NCI-H774 (cell line): Measurements from ENCODE around the gene FAM222B.
A peak's percentile ranks its signal among the peaks of the same experiment; 100 is the strongest.
"Not testable (repeated sequence)": the region's sequence is repeated elsewhere in the genome, so short reads cannot be mapped to it uniquely, and the experiment has no call there.

ENCODE experiments used
- DNase-seq: peaks from one replicate; lab custom pipeline; 2025; lab: John Stamatoyannopoulos, UW

FAM222B gene

GRCh38 chr17:28744972-28745785 lies 97.4 kb downstream of the FAM222B start:
- peak; percentile 22 for DNase-seq

- peak; percentile 42 for DNase-seq
Observed at GRCh38 chr17:28744104-28744971, 98.3 kb downstream of the FAM222B start.

GRCh38 chr17:28743243-28744103 lies 99.1 kb downstream of the FAM222B start, which contains the start of gene TRAF4:
Gene TRAF4, plus strand, starts transcription at chr17:28744011. Its CDS starts 102 bp downstream, at chr17:28744113.
- peak; percentile 83 for DNase-seq

GRCh38 chr17:28741358-28742349 lies 100.9 kb downstream of the FAM222B start:
- DNase-seq, result no peak

GRCh38 chr17:28740406-28741357 lies 101.9 kb downstream of the FAM222B start:
- DNase-seq, result no peak

GRCh38 chr17:28738680-28739384 lies 103.8 kb downstream of the FAM222B start:
- DNase-seq, result no peak

GRCh38 chr17:28737770-28738679 lies 104.6 kb downstream of the FAM222B start:
- DNase-seq, result no peak

GRCh38 chr17:28737316-28737715 lies 105.3 kb downstream of the FAM222B start:
- DNase-seq, result no peak

GRCh38 chr17:28735913-28736769 lies 106.4 kb downstream of the FAM222B start:
- not testable (repeated sequence) for DNase-seq

- DNase-seq, result no peak
Observed at GRCh38 chr17:28735242-28735722, 107.3 kb downstream of the FAM222B start.

GRCh38 chr17:28734712-28735241 lies 107.8 kb downstream of the FAM222B start:
- no peak for DNase-seq

- DNase-seq, result no peak
Observed at GRCh38 chr17:28733346-28733745, 109.2 kb downstream of the FAM222B start.

GRCh38 chr17:28729950-28730330 lies 112.7 kb downstream of the FAM222B start:
- DNase-seq, result no peak

- peak; percentile 96 for DNase-seq
Observed at GRCh38 chr17:28728364-28729200, 114.0 kb downstream of the FAM222B start, which contains the start of gene NEK8. Gene NEK8, plus strand, starts transcription at chr17:28728788. Its CDS starts 26 bp downstream, at chr17:28728814.
